ENCODE results near the gene USP34.

Gene USP34

DNA sequence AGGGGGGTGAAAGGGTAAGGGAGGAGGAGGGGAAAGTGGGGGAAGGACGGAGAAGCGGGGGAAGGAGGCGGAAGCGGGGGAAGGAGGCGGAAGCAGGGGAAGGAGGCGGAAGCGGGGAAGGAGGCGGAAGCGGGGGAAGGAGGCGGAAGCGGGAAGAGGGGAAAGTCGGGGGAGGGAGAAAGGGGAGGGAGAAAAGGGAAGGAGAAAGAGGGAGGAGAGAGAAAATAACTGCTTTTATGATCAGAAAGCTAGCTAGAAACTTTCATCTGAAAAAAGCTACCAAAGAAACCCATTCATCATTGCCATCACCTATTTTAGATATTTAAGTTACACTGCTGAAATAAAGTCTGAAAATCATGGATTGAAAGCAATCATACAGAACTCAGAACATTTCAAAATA, 72.5 kb downstream of the USP34 start:
- TF ChIP-seq, protein P1, sequence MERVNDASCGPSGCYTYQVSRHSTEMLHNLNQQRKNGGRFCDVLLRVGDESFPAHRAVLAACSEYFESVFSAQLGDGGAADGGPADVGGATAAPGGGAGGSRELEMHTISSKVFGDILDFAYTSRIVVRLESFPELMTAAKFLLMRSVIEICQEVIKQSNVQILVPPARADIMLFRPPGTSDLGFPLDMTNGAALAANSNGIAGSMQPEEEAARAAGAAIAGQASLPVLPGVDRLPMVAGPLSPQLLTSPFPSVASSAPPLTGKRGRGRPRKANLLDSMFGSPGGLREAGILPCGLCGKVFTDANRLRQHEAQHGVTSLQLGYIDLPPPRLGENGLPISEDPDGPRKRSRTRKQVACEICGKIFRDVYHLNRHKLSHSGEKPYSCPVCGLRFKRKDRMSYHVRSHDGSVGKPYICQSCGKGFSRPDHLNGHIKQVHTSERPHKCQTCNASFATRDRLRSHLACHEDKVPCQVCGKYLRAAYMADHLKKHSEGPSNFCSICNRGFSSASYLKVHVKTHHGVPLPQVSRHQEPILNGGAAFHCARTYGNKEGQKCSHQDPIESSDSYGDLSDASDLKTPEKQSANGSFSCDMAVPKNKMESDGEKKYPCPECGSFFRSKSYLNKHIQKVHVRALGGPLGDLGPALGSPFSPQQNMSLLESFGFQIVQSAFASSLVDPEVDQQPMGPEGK (CRISPR knock-in tag; IDR thresholded peaks at IDR 0.05; ENCODE audit: borderline replicate concordance) = no peak
- TF ChIP-seq BACH2 (CRISPR knock-in tag; IDR thresholded peaks at IDR 0.05; ENCODE audit: borderline replicate concordance) = no peak
- TF ChIP-seq ESRRG (CRISPR knock-in tag; IDR thresholded peaks at IDR 0.05) = no peak
- TF ChIP-seq ZNF565 (CRISPR knock-in tag; conservative IDR thresholded peaks at IDR 0.05; ENCODE audit: low read depth) = no peak
- TF ChIP-seq, protein P2, sequence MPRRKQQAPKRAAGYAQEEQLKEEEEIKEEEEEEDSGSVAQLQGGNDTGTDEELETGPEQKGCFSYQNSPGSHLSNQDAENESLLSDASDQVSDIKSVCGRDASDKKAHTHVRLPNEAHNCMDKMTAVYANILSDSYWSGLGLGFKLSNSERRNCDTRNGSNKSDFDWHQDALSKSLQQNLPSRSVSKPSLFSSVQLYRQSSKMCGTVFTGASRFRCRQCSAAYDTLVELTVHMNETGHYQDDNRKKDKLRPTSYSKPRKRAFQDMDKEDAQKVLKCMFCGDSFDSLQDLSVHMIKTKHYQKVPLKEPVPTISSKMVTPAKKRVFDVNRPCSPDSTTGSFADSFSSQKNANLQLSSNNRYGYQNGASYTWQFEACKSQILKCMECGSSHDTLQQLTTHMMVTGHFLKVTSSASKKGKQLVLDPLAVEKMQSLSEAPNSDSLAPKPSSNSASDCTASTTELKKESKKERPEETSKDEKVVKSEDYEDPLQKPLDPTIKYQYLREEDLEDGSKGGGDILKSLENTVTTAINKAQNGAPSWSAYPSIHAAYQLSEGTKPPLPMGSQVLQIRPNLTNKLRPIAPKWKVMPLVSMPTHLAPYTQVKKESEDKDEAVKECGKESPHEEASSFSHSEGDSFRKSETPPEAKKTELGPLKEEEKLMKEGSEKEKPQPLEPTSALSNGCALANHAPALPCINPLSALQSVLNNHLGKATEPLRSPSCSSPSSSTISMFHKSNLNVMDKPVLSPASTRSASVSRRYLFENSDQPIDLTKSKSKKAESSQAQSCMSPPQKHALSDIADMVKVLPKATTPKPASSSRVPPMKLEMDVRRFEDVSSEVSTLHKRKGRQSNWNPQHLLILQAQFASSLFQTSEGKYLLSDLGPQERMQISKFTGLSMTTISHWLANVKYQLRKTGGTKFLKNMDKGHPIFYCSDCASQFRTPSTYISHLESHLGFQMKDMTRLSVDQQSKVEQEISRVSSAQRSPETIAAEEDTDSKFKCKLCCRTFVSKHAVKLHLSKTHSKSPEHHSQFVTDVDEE (CRISPR knock-in tag; IDR thresholded peaks at IDR 0.05) = no peak
- no peak for TF ChIP-seq ZFP30 (CRISPR knock-in tag; IDR thresholded peaks at IDR 0.05)
- no peak for TF ChIP-seq ZNF70 (CRISPR knock-in tag; IDR thresholded peaks at IDR 0.05)
- no peak for TF ChIP-seq TOX (CRISPR knock-in tag; IDR thresholded peaks at IDR 0.05; ENCODE audit: borderline replicate concordance)
- TF ChIP-seq CREB5 (CRISPR knock-in tag; IDR thresholded peaks at IDR 0.05; ENCODE audit: low read depth) = no peak
- TF ChIP-seq ZFP3 (CRISPR knock-in tag; IDR thresholded peaks at IDR 0.05) = no peak
- no peak for TF ChIP-seq TCF4 (CRISPR knock-in tag; IDR thresholded peaks at IDR 0.05; ENCODE audit: borderline replicate concordance)
- no peak for TF ChIP-seq GLIS3 (CRISPR knock-in tag; IDR thresholded peaks at IDR 0.05)
- TF ChIP-seq ZNF8 (CRISPR knock-in tag; IDR thresholded peaks at IDR 0.05) = no peak
- no peak for TF ChIP-seq POU6F1 (CRISPR knock-in tag; IDR thresholded peaks at IDR 0.05; ENCODE audit: borderline replicate concordance, low read depth)
- TF ChIP-seq OSR1 (CRISPR knock-in tag; IDR thresholded peaks at IDR 0.05) = no peak
- no peak for TF ChIP-seq CSRNP3 (CRISPR knock-in tag; IDR thresholded peaks at IDR 0.05)
- TF ChIP-seq SNAI2 (CRISPR knock-in tag; IDR thresholded peaks at IDR 0.05) = no peak
- TF ChIP-seq ISL1 (CRISPR knock-in tag; IDR thresholded peaks at IDR 0.05) = no peak
- TF ChIP-seq PPARA (CRISPR knock-in tag; IDR thresholded peaks at IDR 0.05; ENCODE audit: borderline replicate concordance) = no peak
- no peak for ATAC-seq

- peak; percentile 45; the same call in 1 of the 3 replicates for ATAC-seq
- no peak for TF ChIP-seq POU6F1 (CRISPR knock-in tag; IDR thresholded peaks at IDR 0.05; ENCODE audit: borderline replicate concordance, low read depth)
- no peak for TF ChIP-seq ZNF8 (CRISPR knock-in tag; IDR thresholded peaks at IDR 0.05)
- TF ChIP-seq GLIS3 (CRISPR knock-in tag; IDR thresholded peaks at IDR 0.05) = no peak
- TF ChIP-seq ZNF70 (CRISPR knock-in tag; IDR thresholded peaks at IDR 0.05) = no peak
- no peak for TF ChIP-seq CREB5 (CRISPR knock-in tag; IDR thresholded peaks at IDR 0.05; ENCODE audit: low read depth)
- TF ChIP-seq CSRNP3 (CRISPR knock-in tag; IDR thresholded peaks at IDR 0.05) = no peak
- TF ChIP-seq TOX (CRISPR knock-in tag; IDR thresholded peaks at IDR 0.05; ENCODE audit: borderline replicate concordance) = no peak
- no peak for TF ChIP-seq ZC3H10 (CRISPR knock-in tag; IDR thresholded peaks at IDR 0.05)
- TF ChIP-seq ESRRG (CRISPR knock-in tag; IDR thresholded peaks at IDR 0.05) = no peak
- no peak for TF ChIP-seq BACH2 (CRISPR knock-in tag; IDR thresholded peaks at IDR 0.05; ENCODE audit: borderline replicate concordance)
- no peak for TF ChIP-seq RARB (CRISPR knock-in tag; IDR thresholded peaks at IDR 0.05)
- no peak for TF ChIP-seq ARNTL (CRISPR knock-in tag; IDR thresholded peaks at IDR 0.05; ENCODE audit: borderline replicate concordance, low read depth)
- TF ChIP-seq, protein P1 (CRISPR knock-in tag; IDR thresholded peaks at IDR 0.05; ENCODE audit: borderline replicate concordance) = no peak
- TF ChIP-seq ZNF565 (CRISPR knock-in tag; conservative IDR thresholded peaks at IDR 0.05; ENCODE audit: low read depth) = no peak
Observed at GRCh38 chr2:61396005-61396404, 74.9 kb downstream of the USP34 start.
